OCI-LY7 (cell line): ENCODE measurements around the gene NIF3L1. TPM values are rescaled to one million over a fixed set of nuclear protein-coding genes. Genes with fewer than 3 reads are reported as not detected.
"Not testable (repeated sequence)": the region's sequence is repeated elsewhere in the genome, so short reads cannot be mapped to it uniquely, and the experiment has no call there.

Experiments
- BruUV-seq: library from RNA; stranded (reverse); fragments of 400-500 nt; replicated peaks from 2 replicates; lab custom pipeline; 2021; lab: Mats Ljungman, UMichigan
- CTCF ChIA-PET: fragments of 300-600 bp; sonication (Branson Sonifier 250); formaldehyde crosslinking; loops from one replicate; lab custom pipeline; 2022; ENCODE audit warnings: antibody characterized with exemption; ENCODE audit not compliant: unreplicated experiment; lab: Charles Lee
- POLR2A ChIA-PET: fragments of 300-600 bp; sonication (Branson Sonifier 250); formaldehyde crosslinking; loops from one replicate; lab custom pipeline; 2022; ENCODE audit warnings: antibody characterized with exemption; lab: Charles Lee
- DNase-seq: peaks from one replicate; pipeline ENCODE4 v3.0.0-alpha.2; 2015; ENCODE audit warnings: low spot score
- H2AFZ ChIP-seq: fragments of 200-600 bp; sonication (generic), shearing (Covaris generic); 2 replicates; pipeline ENCODE4 v1.6.1; 2014; ENCODE audit warnings: mild to moderate bottlenecking, antibody characterized with exemption, low read length, moderate library complexity
- H3K27ac ChIP-seq: fragments of 200-600 bp; sonication (generic); 2 replicates; pipeline ENCODE4 v1.5.1; 2014; ENCODE audit warnings: mixed run types, low read depth, mild to moderate bottlenecking, moderate library complexity, low read length, inconsistent platforms; ENCODE audit not compliant: poor library complexity, severe bottlenecking
- H3K36me3 ChIP-seq: fragments of 200-600 bp; sonication (generic); 2 replicates; pipeline ENCODE4 v1.6.1; 2014; ENCODE audit warnings: mild to moderate bottlenecking, antibody characterized with exemption, low read length, moderate library complexity, mixed read lengths; ENCODE audit not compliant: insufficient read depth
- H3K4me1 ChIP-seq: fragments of 200-600 bp; sonication (generic); 2 replicates; pipeline ENCODE4 v1.5.1; 2014; ENCODE audit warnings: mild to moderate bottlenecking, low read length; ENCODE audit not compliant: insufficient read depth, poor library complexity, severe bottlenecking
- H3K4me2 ChIP-seq: fragments of 200-600 bp; sonication (generic); 2 replicates; pipeline ENCODE4 v1.6.1; 2014; ENCODE audit warnings: mild to moderate bottlenecking, low read length
- H3K4me3 ChIP-seq: fragments of 200-600 bp; sonication (generic); 2 replicates; pipeline ENCODE4 v1.5.1; 2014; ENCODE audit warnings: mild to moderate bottlenecking, low read depth, low read length; ENCODE audit not compliant: poor library complexity, severe bottlenecking
- H3K79me2 ChIP-seq: fragments of 200-600 bp; sonication (generic); 2 replicates; pipeline ENCODE4 v1.6.1; 2016; ENCODE audit warnings: low read depth, mild to moderate bottlenecking, low read length, moderate library complexity, mixed read lengths; ENCODE audit not compliant: insufficient read depth
- H3K9me2 ChIP-seq: fragments of 200-600 bp; sonication (generic); 2 replicates; pipeline ENCODE4 v1.6.1; 2016; ENCODE audit warnings: mild to moderate bottlenecking, low read length, mixed read lengths; ENCODE audit not compliant: insufficient read depth
- H3K9me3 ChIP-seq: fragments of 200-600 bp; sonication (generic); 2 replicates; pipeline ENCODE4 v1.6.1; 2014; ENCODE audit warnings: mild to moderate bottlenecking, mixed run types, low read length, mixed read lengths
- H4K20me1 ChIP-seq: fragments of 200-600 bp; sonication (generic); 2 replicates; pipeline ENCODE4 v1.6.1; 2014; ENCODE audit warnings: mild to moderate bottlenecking, antibody characterized with exemption, low read length, moderate library complexity, mixed read lengths; ENCODE audit not compliant: insufficient read depth
- EZH2phosphoT487 ChIP-seq: fragments of 200-600 bp; sonication (generic); IDR thresholded peaks from 2 replicates; pipeline ENCODE4 v1.6.1; 2018; ENCODE audit warnings: low read depth, borderline replicate concordance, mild to moderate bottlenecking, mixed run types, antibody characterized with exemption, low read length, moderate library complexity, mixed read lengths
- intact Hi-C: fragments of 100-400 bp; cut with micrococcal nuclease; formaldehyde crosslinking; loops from one replicate; pipeline ENCODE4 v1.10.0; 2022; ENCODE audit not compliant: unreplicated experiment
- total RNA-seq, 2 experiments: library from RNA; depleted of rRNA in 1 of 2; stranded (reverse); fragments of >200 nt in 1 of 2; shearing (Covaris generic) in 1 of 2; gene quantifications; 2 replicates each; pipeline ENCODE4 v1.2.3, GENCODE V29; 2014 to 2022
- TF ChIP-seq, protein P1 (sequence below): fragments of 200-600 bp; sonication (generic); conservative IDR thresholded peaks from 2 replicates; pipeline ENCODE4 v1.5.1; 2014; ENCODE audit warnings: mild to moderate bottlenecking, antibody characterized with exemption, low read length, moderate library complexity, mixed read lengths

NIF3L1 gene
- total RNA-seq, 2 experiments from 2014 or later, result 60.4 to 68.4 TPM

DNA sequence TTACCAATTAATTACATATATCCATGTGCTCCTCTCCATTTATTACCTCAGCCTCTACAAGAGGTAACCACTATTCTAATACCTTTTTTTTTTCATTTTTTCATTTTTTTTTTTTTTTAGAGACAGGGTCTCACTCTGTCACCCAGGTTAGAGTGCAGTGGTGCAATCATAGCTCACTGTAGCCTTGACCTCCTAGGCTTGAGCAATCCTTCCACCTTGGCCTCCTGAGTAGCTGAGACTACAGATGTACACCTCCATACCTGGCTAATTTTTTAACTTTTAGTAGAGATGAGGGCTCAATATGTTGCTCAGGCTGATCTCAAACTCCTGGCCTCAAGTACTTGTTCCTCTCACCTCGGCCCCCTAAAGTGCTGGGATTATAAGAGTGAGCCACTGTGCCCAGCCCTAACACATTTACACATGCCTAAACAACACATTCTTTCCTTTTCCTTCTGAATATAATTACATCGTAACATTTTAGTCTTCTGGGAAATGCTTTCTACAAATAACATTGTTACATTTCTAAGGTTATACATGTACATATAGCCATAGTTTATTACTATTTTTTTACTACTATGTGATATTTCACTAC is 10.8 kb upstream of the NIF3L1 start:
- Histone ChIP-seq H3K9me2 (no peaks in the 10 kb centered on the region), H4K20me1 (no peaks in the 10 kb centered on the region), H3K9me3 (no peaks in the 10 kb centered on the region), H3K79me2 (no peaks in the 10 kb centered on the region), H3K27ac (no peak overlapping the region), H3K4me1 (no peaks in the 10 kb centered on the region), H2AFZ (no peak overlapping the region), H3K36me3 (peaks cover 93% of the 10 kb centered on the region), H3K4me3 (no peak overlapping the region), H3K4me2 (no peak overlapping the region)
- ChIA-PET CTCF (no interaction called here), POLR2A (interaction anchor here (0.6 to 1.6 kb wide), 8 partner anchors 9 to 800 kb away, joined by 3 to 10 read pairs (median 4); partner anchors contain the start of gene CLK1)
- BruUV-seq, result no TSS peak
- DNase-seq, result no peak
- TF ChIP-seq, protein P1, sequence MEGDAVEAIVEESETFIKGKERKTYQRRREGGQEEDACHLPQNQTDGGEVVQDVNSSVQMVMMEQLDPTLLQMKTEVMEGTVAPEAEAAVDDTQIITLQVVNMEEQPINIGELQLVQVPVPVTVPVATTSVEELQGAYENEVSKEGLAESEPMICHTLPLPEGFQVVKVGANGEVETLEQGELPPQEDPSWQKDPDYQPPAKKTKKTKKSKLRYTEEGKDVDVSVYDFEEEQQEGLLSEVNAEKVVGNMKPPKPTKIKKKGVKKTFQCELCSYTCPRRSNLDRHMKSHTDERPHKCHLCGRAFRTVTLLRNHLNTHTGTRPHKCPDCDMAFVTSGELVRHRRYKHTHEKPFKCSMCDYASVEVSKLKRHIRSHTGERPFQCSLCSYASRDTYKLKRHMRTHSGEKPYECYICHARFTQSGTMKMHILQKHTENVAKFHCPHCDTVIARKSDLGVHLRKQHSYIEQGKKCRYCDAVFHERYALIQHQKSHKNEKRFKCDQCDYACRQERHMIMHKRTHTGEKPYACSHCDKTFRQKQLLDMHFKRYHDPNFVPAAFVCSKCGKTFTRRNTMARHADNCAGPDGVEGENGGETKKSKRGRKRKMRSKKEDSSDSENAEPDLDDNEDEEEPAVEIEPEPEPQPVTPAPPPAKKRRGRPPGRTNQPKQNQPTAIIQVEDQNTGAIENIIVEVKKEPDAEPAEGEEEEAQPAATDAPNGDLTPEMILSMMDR, result no peak
- TF ChIP-seq EZH2phosphoT487, result no peak
- intact Hi-C loops, result no loop called here

DNA sequence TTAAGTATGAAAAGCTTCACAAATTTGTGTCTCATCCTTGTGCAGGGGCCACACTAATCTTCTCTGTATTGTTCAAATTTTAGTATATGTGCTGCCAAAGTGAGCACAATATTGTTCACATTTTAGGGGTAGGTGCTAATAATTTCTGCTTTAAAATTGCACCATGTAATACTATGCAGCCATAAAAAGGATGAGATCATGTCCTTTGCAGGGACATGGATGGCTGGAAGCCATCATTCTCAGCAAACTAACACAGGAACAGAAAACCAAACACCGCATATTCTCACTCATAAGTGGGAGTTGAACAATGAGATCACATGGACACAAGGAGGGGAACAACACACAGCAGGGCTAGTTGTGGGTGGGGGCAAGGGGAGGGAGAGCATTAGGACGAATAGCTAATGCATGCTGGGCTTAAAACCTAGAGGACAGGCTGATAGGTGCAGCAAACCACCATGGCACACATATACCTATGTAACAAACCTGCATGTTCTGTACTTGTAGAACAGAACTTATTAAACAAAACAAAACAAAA is 7.4 kb upstream of the NIF3L1 start:
- intact Hi-C loops, result loop anchor here (10.0 kb wide), 1 partner anchor 367 kb away; the partner anchor contains the start of gene KCTD18
- DNase-seq, H3K9me3 ChIP-seq, H3K4me2 ChIP-seq, H3K9me2 ChIP-seq, BruUV-seq, CTCF ChIA-PET, H3K27ac ChIP-seq, H4K20me1 ChIP-seq, H3K4me3 ChIP-seq, H2AFZ ChIP-seq: not testable (repeated sequence)
- peaks cover 16% of the 10 kb centered on the region for H3K79me2 ChIP-seq
- peaks cover 13% of the 10 kb centered on the region for H3K4me1 ChIP-seq
- H3K36me3 ChIP-seq, result peaks cover 79% of the 10 kb centered on the region
- POLR2A ChIA-PET, result interaction anchor here (0.6 to 1.5 kb wide), 3 partner anchors 16 to 93 kb away, joined by 3 to 11 read pairs (median 3); no protein-coding TSS in a partner anchor

DNA sequence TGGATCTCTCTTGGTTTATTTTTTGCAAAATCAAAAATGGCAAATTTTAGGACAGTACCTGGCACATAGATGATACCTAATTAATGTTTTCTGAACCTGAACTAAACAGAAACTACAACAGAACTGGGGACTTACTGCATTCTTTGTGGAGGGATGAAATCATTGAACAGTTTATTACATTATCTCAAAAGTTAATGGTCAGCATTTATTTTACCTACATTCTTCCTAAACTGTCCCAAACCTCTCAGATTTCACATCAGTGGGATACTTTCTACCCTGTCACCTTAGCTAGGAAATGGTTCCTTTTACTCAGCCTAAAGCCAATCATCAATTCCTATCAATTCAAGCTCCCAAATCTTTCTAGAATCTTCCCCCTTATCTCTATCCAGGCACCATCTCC is 10.3 kb downstream of the NIF3L1 start:
- DNase-seq, result no peak
- TF ChIP-seq, protein P1, result no peak
- ChIA-PET CTCF (no interaction called here), POLR2A (interaction anchor here (1.2 kb wide), 1 partner anchor 10 kb away, joined by 5 read pairs; no protein-coding TSS in a partner anchor)
- Histone ChIP-seq H3K4me3 (no peak overlapping the region), H4K20me1 (no peaks in the 10 kb centered on the region), H3K4me2 (no peak overlapping the region), H3K79me2 (no peaks in the 10 kb centered on the region), H3K36me3 (peaks cover 96% of the 10 kb centered on the region), H3K9me2 (no peaks in the 10 kb centered on the region), H3K9me3 (no peaks in the 10 kb centered on the region), H3K27ac (no peak overlapping the region), H2AFZ (no peak overlapping the region), H3K4me1 (peaks cover 5% of the 10 kb centered on the region)
- intact Hi-C loops, result no loop called here
- no TSS peak for BruUV-seq
